ENCODE measurements around the gene SLC38A5. TPM values are rescaled to one million over a fixed set of nuclear protein-coding genes. Genes with fewer than 3 reads are reported as not detected.

The SLC38A5 gene
- total RNA-seq, 1 experiment from 2014 or later = 54.6 TPM

DNA sequence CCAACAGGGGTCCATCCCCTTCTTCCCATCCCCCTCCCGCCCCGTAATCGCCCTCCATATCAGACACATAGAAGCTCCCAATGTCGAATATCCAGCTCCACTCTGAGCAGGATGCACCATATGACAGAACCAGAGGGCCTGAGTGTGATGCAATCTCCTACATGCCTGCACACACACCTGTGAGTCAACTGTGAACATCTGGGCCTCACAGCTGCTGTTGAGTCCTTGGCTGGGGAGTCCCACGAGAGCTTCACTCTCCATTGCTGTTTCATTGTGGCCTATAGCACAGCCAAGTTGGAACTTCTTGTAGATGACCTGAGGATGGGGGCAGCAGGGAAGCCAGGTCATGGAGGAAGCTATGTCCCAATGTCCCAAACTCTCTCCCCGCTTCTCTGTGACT, 8.2 kb downstream of the SLC38A5 start:
- TF ChIP-seq, protein P1, sequence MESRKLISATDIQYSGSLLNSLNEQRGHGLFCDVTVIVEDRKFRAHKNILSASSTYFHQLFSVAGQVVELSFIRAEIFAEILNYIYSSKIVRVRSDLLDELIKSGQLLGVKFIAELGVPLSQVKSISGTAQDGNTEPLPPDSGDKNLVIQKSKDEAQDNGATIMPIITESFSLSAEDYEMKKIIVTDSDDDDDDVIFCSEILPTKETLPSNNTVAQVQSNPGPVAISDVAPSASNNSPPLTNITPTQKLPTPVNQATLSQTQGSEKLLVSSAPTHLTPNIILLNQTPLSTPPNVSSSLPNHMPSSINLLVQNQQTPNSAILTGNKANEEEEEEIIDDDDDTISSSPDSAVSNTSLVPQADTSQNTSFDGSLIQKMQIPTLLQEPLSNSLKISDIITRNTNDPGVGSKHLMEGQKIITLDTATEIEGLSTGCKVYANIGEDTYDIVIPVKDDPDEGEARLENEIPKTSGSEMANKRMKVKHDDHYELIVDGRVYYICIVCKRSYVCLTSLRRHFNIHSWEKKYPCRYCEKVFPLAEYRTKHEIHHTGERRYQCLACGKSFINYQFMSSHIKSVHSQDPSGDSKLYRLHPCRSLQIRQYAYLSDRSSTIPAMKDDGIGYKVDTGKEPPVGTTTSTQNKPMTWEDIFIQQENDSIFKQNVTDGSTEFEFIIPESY (IDR thresholded peaks at IDR 0.05; ENCODE audit: extremely low read depth, insufficient replicate concordance, low read length) = no peak
- TF ChIP-seq EZH2phosphoT487 (IDR thresholded peaks at IDR 0.05; ENCODE audit: borderline replicate concordance) = no peak
- no peak for TF ChIP-seq EGR1 (IDR thresholded peaks at IDR 0.05; ENCODE audit: low read depth)
- no peak for TF ChIP-seq ZFX (IDR thresholded peaks at IDR 0.05)
- TF ChIP-seq, protein P2, sequence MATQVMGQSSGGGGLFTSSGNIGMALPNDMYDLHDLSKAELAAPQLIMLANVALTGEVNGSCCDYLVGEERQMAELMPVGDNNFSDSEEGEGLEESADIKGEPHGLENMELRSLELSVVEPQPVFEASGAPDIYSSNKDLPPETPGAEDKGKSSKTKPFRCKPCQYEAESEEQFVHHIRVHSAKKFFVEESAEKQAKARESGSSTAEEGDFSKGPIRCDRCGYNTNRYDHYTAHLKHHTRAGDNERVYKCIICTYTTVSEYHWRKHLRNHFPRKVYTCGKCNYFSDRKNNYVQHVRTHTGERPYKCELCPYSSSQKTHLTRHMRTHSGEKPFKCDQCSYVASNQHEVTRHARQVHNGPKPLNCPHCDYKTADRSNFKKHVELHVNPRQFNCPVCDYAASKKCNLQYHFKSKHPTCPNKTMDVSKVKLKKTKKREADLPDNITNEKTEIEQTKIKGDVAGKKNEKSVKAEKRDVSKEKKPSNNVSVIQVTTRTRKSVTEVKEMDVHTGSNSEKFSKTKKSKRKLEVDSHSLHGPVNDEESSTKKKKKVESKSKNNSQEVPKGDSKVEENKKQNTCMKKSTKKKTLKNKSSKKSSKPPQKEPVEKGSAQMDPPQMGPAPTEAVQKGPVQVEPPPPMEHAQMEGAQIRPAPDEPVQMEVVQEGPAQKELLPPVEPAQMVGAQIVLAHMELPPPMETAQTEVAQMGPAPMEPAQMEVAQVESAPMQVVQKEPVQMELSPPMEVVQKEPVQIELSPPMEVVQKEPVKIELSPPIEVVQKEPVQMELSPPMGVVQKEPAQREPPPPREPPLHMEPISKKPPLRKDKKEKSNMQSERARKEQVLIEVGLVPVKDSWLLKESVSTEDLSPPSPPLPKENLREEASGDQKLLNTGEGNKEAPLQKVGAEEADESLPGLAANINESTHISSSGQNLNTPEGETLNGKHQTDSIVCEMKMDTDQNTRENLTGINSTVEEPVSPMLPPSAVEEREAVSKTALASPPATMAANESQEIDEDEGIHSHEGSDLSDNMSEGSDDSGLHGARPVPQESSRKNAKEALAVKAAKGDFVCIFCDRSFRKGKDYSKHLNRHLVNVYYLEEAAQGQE (IDR thresholded peaks at IDR 0.05; ENCODE audit: low read depth) = no peak
- TF ChIP-seq SIN3A (IDR thresholded peaks at IDR 0.05; ENCODE audit: low read depth) = no peak
- TF ChIP-seq, protein P3, sequence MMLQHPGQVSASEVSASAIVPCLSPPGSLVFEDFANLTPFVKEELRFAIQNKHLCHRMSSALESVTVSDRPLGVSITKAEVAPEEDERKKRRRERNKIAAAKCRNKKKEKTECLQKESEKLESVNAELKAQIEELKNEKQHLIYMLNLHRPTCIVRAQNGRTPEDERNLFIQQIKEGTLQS (IDR thresholded peaks at IDR 0.05) = no peak
- TF ChIP-seq, protein P4, sequence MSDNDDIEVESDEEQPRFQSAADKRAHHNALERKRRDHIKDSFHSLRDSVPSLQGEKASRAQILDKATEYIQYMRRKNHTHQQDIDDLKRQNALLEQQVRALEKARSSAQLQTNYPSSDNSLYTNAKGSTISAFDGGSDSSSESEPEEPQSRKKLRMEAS (IDR thresholded peaks at IDR 0.05) = no peak
- TF ChIP-seq SP1 (IDR thresholded peaks at IDR 0.05; ENCODE audit: low read depth) = no peak
- no peak for TF ChIP-seq ZNF274 (IDR thresholded peaks at IDR 0.05; ENCODE audit: low read depth, low read length)
- no peak for TF ChIP-seq CEBPB (IDR thresholded peaks at IDR 0.05; ENCODE audit: low read depth)
- TF ChIP-seq POLR2AphosphoS5 (IDR thresholded peaks at IDR 0.05; ENCODE audit: low read depth, low read length) = no peak
- no peak for TF ChIP-seq JUND (IDR thresholded peaks at IDR 0.05)
- TF ChIP-seq YY1 (IDR thresholded peaks at IDR 0.05; ENCODE audit: extremely low read depth, insufficient replicate concordance, low read depth, low read length) = no peak
- TF ChIP-seq, protein P5, sequence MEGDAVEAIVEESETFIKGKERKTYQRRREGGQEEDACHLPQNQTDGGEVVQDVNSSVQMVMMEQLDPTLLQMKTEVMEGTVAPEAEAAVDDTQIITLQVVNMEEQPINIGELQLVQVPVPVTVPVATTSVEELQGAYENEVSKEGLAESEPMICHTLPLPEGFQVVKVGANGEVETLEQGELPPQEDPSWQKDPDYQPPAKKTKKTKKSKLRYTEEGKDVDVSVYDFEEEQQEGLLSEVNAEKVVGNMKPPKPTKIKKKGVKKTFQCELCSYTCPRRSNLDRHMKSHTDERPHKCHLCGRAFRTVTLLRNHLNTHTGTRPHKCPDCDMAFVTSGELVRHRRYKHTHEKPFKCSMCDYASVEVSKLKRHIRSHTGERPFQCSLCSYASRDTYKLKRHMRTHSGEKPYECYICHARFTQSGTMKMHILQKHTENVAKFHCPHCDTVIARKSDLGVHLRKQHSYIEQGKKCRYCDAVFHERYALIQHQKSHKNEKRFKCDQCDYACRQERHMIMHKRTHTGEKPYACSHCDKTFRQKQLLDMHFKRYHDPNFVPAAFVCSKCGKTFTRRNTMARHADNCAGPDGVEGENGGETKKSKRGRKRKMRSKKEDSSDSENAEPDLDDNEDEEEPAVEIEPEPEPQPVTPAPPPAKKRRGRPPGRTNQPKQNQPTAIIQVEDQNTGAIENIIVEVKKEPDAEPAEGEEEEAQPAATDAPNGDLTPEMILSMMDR (IDR thresholded peaks at IDR 0.05 in 2 of 3, conservative IDR thresholded peaks at IDR 0.05 in 1 of 3; ENCODE audit: borderline replicate concordance in 1 of 3, insufficient read depth in 1 of 3, low read depth in 2 of 3, low read length in 2 of 3) = no peak
- Histone ChIP-seq H3K4me3 (replicated peaks in 1 of 2; ENCODE audit: low read depth in 1 of 2, low read length in 2 of 2) (no peak overlapping the region), H4K20me1 (ENCODE audit: insufficient read depth) (no peaks in the 10 kb centered on the region), H3K9me2 (ENCODE audit: insufficient read depth) (no peaks in the 10 kb centered on the region), H3K9me3 (ENCODE audit: control insufficient read depth in 1 of 2, insufficient read depth in 1 of 2, low read depth in 1 of 2, low read length in 2 of 2) (no peaks in the 10 kb centered on the region), H3K27ac (ENCODE audit: low read depth, low read length) (no peak overlapping the region), H3K36me3 (ENCODE audit: control insufficient read depth in 1 of 2, insufficient read depth in 2 of 2, low read length in 2 of 2) (no peaks in the 10 kb centered on the region), H3K79me2 (ENCODE audit: insufficient read depth, low read length) (peaks cover 8% of the 10 kb centered on the region; the same call in 1 of the 2 replicates), H3K9ac (ENCODE audit: low read length) (no peak overlapping the region), H3K4me1 (ENCODE audit: control insufficient read depth in 1 of 2, insufficient read depth in 2 of 2, low read length in 2 of 2) (peaks cover 0 to 5% of the 10 kb centered on the region in 2 experiments; a peak in 1 of 4 replicates), H3K4me2 (ENCODE audit: low read length) (no peak overlapping the region), H3K27me3 (ENCODE audit: insufficient read depth, low read length) (no peaks in the 10 kb centered on the region), H2AFZ (ENCODE audit: low read depth, low read length, poor library complexity, severe bottlenecking) (no peak overlapping the region)
- ChIA-PET RAD21 (ENCODE audit: low non-redundant PET in 1 of 2, low total read pairs in 2 of 2, uncharacterized antibody in 2 of 2, unreplicated experiment in 2 of 2) (no interaction called here), POLR2A (no interaction called here), CTCF (no interaction called here)
- ATAC-seq (no peak), DNase-seq (ENCODE audit: low read depth, low spot score) (no peak)
- BruUV-seq (replicated peaks) = no TSS peak
- intact Hi-C loops (cut with micrococcal nuclease) = no loop called here
